Measurements from ENCODE around the gene MXRA8.

Gene MXRA8

GRCh38 chr1:1355416-1355815, 2.9 kb downstream of the MXRA8 start:
- Histone ChIP-seq H3K4me3 (replicated peaks; ENCODE audit: insufficient read depth, low read length) (no peak overlapping the region), H3K27ac (replicated peaks) (no peak overlapping the region), H3K27me3 (ENCODE audit: insufficient read depth, poor library complexity, severe bottlenecking) (peaks cover 51% of the 10 kb centered on the region)
- TF ChIP-seq GABPA (IDR thresholded peaks at IDR 0.05; ENCODE audit: low read depth) (no peak), SPI1 (IDR thresholded peaks at IDR 0.05; ENCODE audit: borderline replicate concordance, low read depth) (no peak)
- no peak for DNase-seq (ENCODE audit: low read depth in 1 of 2, low spot score in 1 of 2)

DNA sequence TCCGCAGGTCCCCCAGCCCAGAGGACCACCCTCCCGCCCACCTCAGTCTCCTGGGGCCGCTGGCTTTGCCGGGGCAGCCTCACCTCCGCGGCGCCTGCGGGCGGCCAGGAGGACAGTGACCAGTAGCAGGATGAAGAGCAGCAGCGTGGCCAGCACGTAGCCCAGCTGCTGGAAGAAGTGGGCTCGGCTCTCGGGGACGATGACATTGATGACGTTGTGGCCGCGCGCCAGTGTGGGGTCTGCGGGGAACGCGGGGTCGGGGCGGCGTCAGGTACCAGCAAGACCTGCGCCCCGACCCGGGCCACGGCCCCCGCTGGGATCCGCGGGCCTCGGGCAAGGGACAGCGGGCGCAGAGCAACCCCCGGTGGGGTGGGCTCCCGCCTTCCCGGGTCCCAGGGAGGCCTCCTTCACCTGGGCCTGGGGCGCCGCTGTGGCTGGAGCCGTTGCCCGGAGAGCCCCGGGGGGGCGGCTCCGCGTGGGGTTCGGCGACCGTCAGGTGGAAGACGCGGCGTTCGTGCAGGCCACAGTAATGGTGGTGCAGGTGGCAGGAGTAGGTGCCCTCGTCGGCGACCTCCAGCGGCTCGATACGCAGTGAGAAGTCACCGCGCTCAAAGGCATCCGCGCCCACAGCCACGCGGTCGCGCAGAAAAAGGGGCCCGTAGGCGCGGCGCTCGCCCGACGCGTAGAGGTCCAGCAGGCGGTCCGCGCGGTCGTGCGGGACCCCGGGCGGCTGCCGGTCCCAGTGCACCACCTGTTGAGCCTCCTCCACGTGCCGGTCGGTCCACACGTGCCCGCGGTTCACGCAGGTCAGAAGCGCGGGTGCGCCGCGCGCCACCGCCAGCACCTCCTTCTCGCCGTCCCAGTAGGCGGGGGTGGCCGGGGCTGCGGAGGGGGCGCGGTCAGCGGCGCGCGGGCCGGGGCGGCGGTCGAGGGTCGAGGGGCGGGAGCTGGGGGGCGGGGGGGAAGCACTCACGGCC, 3.8 kb downstream of the MXRA8 start:
- DNase-seq (ENCODE audit: low read depth in 1 of 2, low spot score in 1 of 2): no peak
- peaks cover 51% of the 10 kb centered on the region for H3K27me3 ChIP-seq (ENCODE audit: insufficient read depth, poor library complexity, severe bottlenecking)
- no peak for TF ChIP-seq POLR2AphosphoS5 (IDR thresholded peaks at IDR 0.05; ENCODE audit: low read depth)
- TF ChIP-seq GABPA (IDR thresholded peaks at IDR 0.05; ENCODE audit: low read depth): no peak
- TF ChIP-seq, protein P1, sequence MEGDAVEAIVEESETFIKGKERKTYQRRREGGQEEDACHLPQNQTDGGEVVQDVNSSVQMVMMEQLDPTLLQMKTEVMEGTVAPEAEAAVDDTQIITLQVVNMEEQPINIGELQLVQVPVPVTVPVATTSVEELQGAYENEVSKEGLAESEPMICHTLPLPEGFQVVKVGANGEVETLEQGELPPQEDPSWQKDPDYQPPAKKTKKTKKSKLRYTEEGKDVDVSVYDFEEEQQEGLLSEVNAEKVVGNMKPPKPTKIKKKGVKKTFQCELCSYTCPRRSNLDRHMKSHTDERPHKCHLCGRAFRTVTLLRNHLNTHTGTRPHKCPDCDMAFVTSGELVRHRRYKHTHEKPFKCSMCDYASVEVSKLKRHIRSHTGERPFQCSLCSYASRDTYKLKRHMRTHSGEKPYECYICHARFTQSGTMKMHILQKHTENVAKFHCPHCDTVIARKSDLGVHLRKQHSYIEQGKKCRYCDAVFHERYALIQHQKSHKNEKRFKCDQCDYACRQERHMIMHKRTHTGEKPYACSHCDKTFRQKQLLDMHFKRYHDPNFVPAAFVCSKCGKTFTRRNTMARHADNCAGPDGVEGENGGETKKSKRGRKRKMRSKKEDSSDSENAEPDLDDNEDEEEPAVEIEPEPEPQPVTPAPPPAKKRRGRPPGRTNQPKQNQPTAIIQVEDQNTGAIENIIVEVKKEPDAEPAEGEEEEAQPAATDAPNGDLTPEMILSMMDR (IDR thresholded peaks at IDR 0.05; ENCODE audit: insufficient read depth, low read length): no peak
- TF ChIP-seq SPI1 (IDR thresholded peaks at IDR 0.05; ENCODE audit: borderline replicate concordance, low read depth): no peak
- no peak for TF ChIP-seq REST (IDR thresholded peaks at IDR 0.05; ENCODE audit: insufficient replicate concordance, low read depth)
- no peak overlapping the region for H3K27ac ChIP-seq (replicated peaks)
- H3K4me3 ChIP-seq (replicated peaks; ENCODE audit: insufficient read depth, low read length): no peak overlapping the region

DNA sequence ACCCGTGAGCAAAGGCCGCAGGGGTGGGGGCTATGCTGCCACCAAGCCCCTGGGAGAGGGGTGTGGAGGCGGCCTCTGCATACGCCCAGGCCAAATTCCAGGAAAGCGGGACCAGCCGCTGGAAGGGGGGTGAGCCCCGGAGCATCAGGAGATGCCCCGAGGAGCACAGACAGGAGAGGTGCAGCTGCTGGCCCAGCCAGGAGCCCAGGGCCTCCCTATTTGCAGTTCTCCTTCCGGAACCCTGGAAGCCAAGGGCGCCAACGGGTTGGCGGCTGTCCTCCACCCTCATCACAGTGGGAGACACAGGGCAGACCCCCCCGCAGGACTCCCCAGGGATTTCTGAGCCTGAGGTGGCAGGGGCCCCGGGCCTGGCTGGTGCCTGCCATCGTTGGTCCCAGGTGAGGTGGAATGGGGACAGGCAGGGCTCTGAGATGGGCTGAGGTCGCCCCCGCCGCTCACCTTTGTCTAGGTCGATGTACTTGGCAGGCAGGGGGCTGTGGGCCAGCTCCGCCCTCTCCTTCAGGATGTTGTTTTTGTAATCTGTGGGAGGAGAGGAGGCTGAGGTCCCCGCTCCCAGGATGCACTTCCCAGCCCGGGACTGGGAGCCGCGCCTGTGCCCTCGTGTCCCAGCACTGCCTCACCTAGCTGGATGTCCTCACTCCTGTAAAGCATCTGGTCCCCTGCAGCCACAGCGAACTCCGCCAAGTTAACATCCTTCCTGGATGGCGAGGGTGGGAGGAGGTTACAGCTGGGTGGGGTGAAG, 4.8 kb downstream of the MXRA8 start:
- Histone ChIP-seq H3K4me3 (replicated peaks; ENCODE audit: insufficient read depth, low read length) (no peak overlapping the region), H3K27me3 (ENCODE audit: insufficient read depth, poor library complexity, severe bottlenecking) (peaks cover 51% of the 10 kb centered on the region), H3K27ac (replicated peaks) (no peak overlapping the region)
- no peak for DNase-seq (ENCODE audit: low read depth in 1 of 2, low spot score in 1 of 2)
- TF ChIP-seq REST (IDR thresholded peaks at IDR 0.05; ENCODE audit: insufficient replicate concordance, low read depth) (no peak), SPI1 (IDR thresholded peaks at IDR 0.05; ENCODE audit: borderline replicate concordance, low read depth) (no peak), POLR2AphosphoS5 (IDR thresholded peaks at IDR 0.05; ENCODE audit: low read depth) (no peak), GABPA (IDR thresholded peaks at IDR 0.05; ENCODE audit: low read depth) (no peak)
- TF ChIP-seq, protein P1 (IDR thresholded peaks at IDR 0.05; ENCODE audit: insufficient read depth, low read length): no peak

- no peak for TF ChIP-seq POLR2AphosphoS5 (IDR thresholded peaks at IDR 0.05; ENCODE audit: low read depth)
- TF ChIP-seq GABPA (IDR thresholded peaks at IDR 0.05; ENCODE audit: low read depth): no peak
- TF ChIP-seq REST (IDR thresholded peaks at IDR 0.05; ENCODE audit: insufficient replicate concordance, low read depth): no peak
- TF ChIP-seq SPI1 (IDR thresholded peaks at IDR 0.05; ENCODE audit: borderline replicate concordance, low read depth): no peak
- H3K4me3 ChIP-seq (replicated peaks; ENCODE audit: insufficient read depth, low read length): no peak overlapping the region
- DNase-seq (ENCODE audit: low read depth in 1 of 2, low spot score in 1 of 2): no peak
- peaks cover 44% of the 10 kb centered on the region for H3K27me3 ChIP-seq (ENCODE audit: insufficient read depth, poor library complexity, severe bottlenecking)
- no peak overlapping the region for H3K27ac ChIP-seq (replicated peaks)
These were observed 5.5 kb downstream of the MXRA8 start for GRCh38 chr1:1352786-1353388.
